Brain microvascular endothelial cell (primary cell): ENCODE measurements around the gene TAB3.
"Not testable (repeated sequence)": the region's sequence is repeated elsewhere in the genome, so short reads cannot be mapped to it uniquely, and the experiment has no call there.

Experiments
- DNase-seq: peaks from one replicate; pipeline ENCODE4 v3.0.0-alpha.2; 2020
- H3K27ac ChIP-seq: fragments of 250-450 bp; sonication (Bioruptor Pico); 2 replicates; pipeline ENCODE4 v1.5.1; 2020; ENCODE audit warnings: mild to moderate bottlenecking, moderate library complexity
- H3K27me3 ChIP-seq: fragments of 250-450 bp; sonication (Bioruptor Pico); replicated peaks from 2 replicates; pipeline ENCODE4 v1.5.1; 2020; ENCODE audit warnings: mild to moderate bottlenecking
- H3K36me3 ChIP-seq: fragments of 250-450 bp; sonication (Bioruptor Pico); replicated peaks from 2 replicates; pipeline ENCODE4 v1.5.1; 2020; ENCODE audit warnings: mild to moderate bottlenecking
- H3K4me3 ChIP-seq: 2 replicates; pipeline ENCODE4 v1.5.1; 2011; ENCODE audit warnings: low read depth, mild to moderate bottlenecking, control low read depth, low read length, moderate library complexity
- CTCF ChIP-seq: IDR thresholded peaks from 2 replicates; pipeline ENCODE4 v1.5.1; 2011; ENCODE audit warnings: low read depth, mild to moderate bottlenecking, moderate library complexity, low read length, control low read depth, inconsistent platforms; ENCODE audit errors: missing control alignments
- in situ Hi-C: cut with HindIII; loops from 2 replicates; pipeline ENCODE4 v1.10.0; 2017; ENCODE audit warnings: low sequenced_read_pairs, low pct_ligation_motif_present

The TAB3 gene

GRCh38 chrX:30798810-30799209 lies 90.2 kb downstream of the TAB3 start:
- no peak for TF ChIP-seq CTCF
- in situ Hi-C loops, result no loop called here

GRCh38 chrX:30797301-30797700 lies 91.8 kb downstream of the TAB3 start:
- in situ Hi-C loops, result not testable (repeated sequence)

More at GRCh38 chrX:30798810-30799209, 90.2 kb downstream of the TAB3 start:
- Histone ChIP-seq H3K27me3 (no peaks in the 10 kb centered on the region), H3K36me3 (no peaks in the 10 kb centered on the region), H3K27ac (no peak overlapping the region), H3K4me3 (no peak overlapping the region)
- DNase-seq, result no peak

GRCh38 chrX:30795981-30796958 lies 92.8 kb downstream of the TAB3 start:
- TF ChIP-seq CTCF, result no peak

More at GRCh38 chrX:30797301-30797700, 91.8 kb downstream of the TAB3 start:
- H3K27me3 ChIP-seq, H3K4me3 ChIP-seq, H3K27ac ChIP-seq, H3K36me3 ChIP-seq, DNase-seq: not testable (repeated sequence)

GRCh38 chrX:30794497-30794896 lies 94.6 kb downstream of the TAB3 start:
- no peak overlapping the region for H3K27ac ChIP-seq
- no peak for DNase-seq
- in situ Hi-C loops, result no loop called here
- H3K36me3 ChIP-seq, result no peaks in the 10 kb centered on the region
- no peaks in the 10 kb centered on the region for H3K27me3 ChIP-seq
- no peak for TF ChIP-seq CTCF
- no peak overlapping the region for H3K4me3 ChIP-seq

More at GRCh38 chrX:30795981-30796958, 92.8 kb downstream of the TAB3 start:
- DNase-seq, result no peak
- Histone ChIP-seq H3K27ac (no peak overlapping the region), H3K4me3 (no peak overlapping the region), H3K36me3 (no peaks in the 10 kb centered on the region), H3K27me3 (no peaks in the 10 kb centered on the region)
- in situ Hi-C loops, result no loop called here

- Histone ChIP-seq H3K27me3 (no peaks in the 10 kb centered on the region), H3K27ac (no peak overlapping the region), H3K36me3 (no peaks in the 10 kb centered on the region), H3K4me3 (no peak overlapping the region)
- in situ Hi-C loops, result no loop called here
- no peak for DNase-seq
- no peak for TF ChIP-seq CTCF
Observed at GRCh38 chrX:30793767-30794103, 95.3 kb downstream of the TAB3 start.

- H3K27me3 ChIP-seq, result no peaks in the 10 kb centered on the region
- in situ Hi-C loops, result no loop called here
- H3K27ac ChIP-seq, result no peak overlapping the region
- no peak for TF ChIP-seq CTCF
- H3K4me3 ChIP-seq, result no peak overlapping the region
- H3K36me3 ChIP-seq, result no peaks in the 10 kb centered on the region
- DNase-seq, result no peak
Observed at GRCh38 chrX:30793075-30793766, 95.8 kb downstream of the TAB3 start.
